Progenitor cell of endocrine pancreas (in vitro differentiated cells): ENCODE measurements around the gene FNBP1L. TPM values are rescaled to one million over a fixed set of nuclear protein-coding genes. Genes with fewer than 3 reads are reported as not detected.

Experiments
- DNase-seq: peaks from one replicate; pipeline ENCODE4 v3.0.0; 2021; ENCODE audit warnings: low spot score; ENCODE audit not compliant: unreplicated experiment
- H3K27ac Mint-ChIP-seq: 2 replicates; pipeline ENCODE4 v1.8.0; 2021; ENCODE audit warnings: mild to moderate bottlenecking, moderate library complexity, mixed read lengths
- H3K27me3 Mint-ChIP-seq: 2 replicates; pipeline ENCODE4 v1.8.0; 2021; ENCODE audit warnings: mixed read lengths
- H3K36me3 Mint-ChIP-seq: 2 replicates; pipeline ENCODE4 v1.8.0; 2022; ENCODE audit warnings: mixed read lengths; ENCODE audit not compliant: insufficient read depth
- H3K4me1 Mint-ChIP-seq: 2 replicates; pipeline ENCODE4 v1.8.0; 2021; ENCODE audit warnings: low read depth, mixed read lengths
- H3K4me3 Mint-ChIP-seq: 2 replicates; pipeline ENCODE4 v1.8.0; 2021; ENCODE audit warnings: low read depth, mild to moderate bottlenecking, moderate library complexity, mixed read lengths
- H3K9me3 Mint-ChIP-seq: 2 replicates; pipeline ENCODE4 v1.8.0; 2021; ENCODE audit warnings: low read depth, mixed read lengths
- CTCF ChIP-seq: fragments of 200-600 bp; sonication (generic); IDR thresholded peaks from one replicate; pipeline ENCODE4 v1.5.0; 2021; ENCODE audit warnings: antibody characterized with exemption, mild to moderate bottlenecking; ENCODE audit not compliant: unreplicated experiment
- total RNA-seq: library from RNA; stranded (reverse); gene quantifications from 2 replicates; pipeline ENCODE4 v1.2.1, GENCODE V29; 2021

Gene FNBP1L
- total RNA-seq, 1 donor from 2014 or later: 136 TPM

DNA sequence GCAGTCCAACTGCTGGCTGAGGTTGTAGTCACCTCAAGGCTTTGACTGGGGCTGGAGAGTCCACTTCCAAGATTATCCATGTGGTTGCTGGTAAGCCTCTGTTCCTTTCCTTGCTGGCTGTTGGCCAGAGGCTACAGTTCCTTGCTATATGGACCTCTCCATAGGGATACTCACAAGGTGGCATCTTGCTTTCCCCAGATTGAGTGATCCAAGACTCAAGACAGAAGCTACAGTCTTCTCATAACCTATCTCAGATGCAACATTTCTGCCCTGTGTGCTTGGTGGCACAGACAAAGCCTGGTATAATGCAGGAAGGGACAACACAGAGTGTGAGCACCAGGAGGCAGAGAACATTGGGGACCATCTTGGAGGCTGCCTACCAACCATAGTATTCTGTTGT lies 111.8 kb downstream of the FNBP1L start:
- no peak for TF ChIP-seq CTCF
- Mint-ChIP-seq H3K9me3 (peaks cover 7% of the 10 kb centered on the region), H3K4me3 (no peak overlapping the region), H3K27ac (peak overlapping the region; percentile 57), H3K27me3 (no peaks in the 10 kb centered on the region), H3K36me3 (peaks cover 40% of the 10 kb centered on the region), H3K4me1 (peaks cover 2% of the 10 kb centered on the region)
- DNase-seq: no peak

GRCh38 chr1:93565496-93566206 lies 117.7 kb downstream of the FNBP1L start:
- H3K4me1 Mint-ChIP-seq: no peaks in the 10 kb centered on the region
- DNase-seq: no peak
- no peaks in the 10 kb centered on the region for H3K27me3 Mint-ChIP-seq
- peaks cover 25% of the 10 kb centered on the region for H3K36me3 Mint-ChIP-seq
- no peaks in the 10 kb centered on the region for H3K9me3 Mint-ChIP-seq
- TF ChIP-seq CTCF: no peak
- H3K4me3 Mint-ChIP-seq: no peak overlapping the region
- H3K27ac Mint-ChIP-seq: no peak overlapping the region

GRCh38 chr1:93566227-93566626 lies 118.3 kb downstream of the FNBP1L start:
- no peak for TF ChIP-seq CTCF
- no peaks in the 10 kb centered on the region for H3K4me1 Mint-ChIP-seq
- peaks cover 25% of the 10 kb centered on the region for H3K36me3 Mint-ChIP-seq
- H3K27me3 Mint-ChIP-seq: no peaks in the 10 kb centered on the region
- H3K4me3 Mint-ChIP-seq: no peak overlapping the region
- H3K9me3 Mint-ChIP-seq: no peaks in the 10 kb centered on the region
- no peak for DNase-seq
- H3K27ac Mint-ChIP-seq: peak overlapping the region; percentile 49

GRCh38 chr1:93567255-93567918 lies 119.5 kb downstream of the FNBP1L start:
- Mint-ChIP-seq H3K36me3 (peaks cover 20% of the 10 kb centered on the region), H3K4me3 (no peak overlapping the region), H3K9me3 (no peaks in the 10 kb centered on the region), H3K4me1 (no peaks in the 10 kb centered on the region), H3K27me3 (no peaks in the 10 kb centered on the region), H3K27ac (peak overlapping the region; percentile 86)
- no peak for TF ChIP-seq CTCF
- DNase-seq: no peak

GRCh38 chr1:93569489-93569888 lies 121.6 kb downstream of the FNBP1L start:
- Mint-ChIP-seq H3K4me1 (peaks cover 1% of the 10 kb centered on the region), H3K36me3 (peaks cover 18% of the 10 kb centered on the region), H3K9me3 (no peaks in the 10 kb centered on the region), H3K27ac (no peak overlapping the region), H3K27me3 (no peaks in the 10 kb centered on the region), H3K4me3 (no peak overlapping the region)
- no peak for TF ChIP-seq CTCF
- DNase-seq: no peak
